ENCODE results near the gene TAS2R40. TPM values are rescaled to one million over a fixed set of nuclear protein-coding genes. Genes with fewer than 3 reads are reported as not detected.

Gene TAS2R40
- polyA plus RNA-seq, 2 of the 4 experiments (the other 2 are of a cell fraction) = not detected

- Histone ChIP-seq H3K4me1 (peaks cover 3% of the 10 kb centered on the region), H3K27ac (no peak overlapping the region), H3K9me3 (peaks cover 9% of the 10 kb centered on the region), H3K4me2 (no peak overlapping the region), H3K4me3 (no peak overlapping the region)
- TF ChIP-seq HES2 (IDR thresholded peaks at IDR 0.05) (no peak), POLR2A (IDR thresholded peaks at IDR 0.05; ENCODE audit: low read length) (no peak), EHMT2 (IDR thresholded peaks at IDR 0.05; ENCODE audit: low read depth) (no peak), FOSL2 (IDR thresholded peaks at IDR 0.05) (no peak), FOSL2 (CRISPR knock-in tag; IDR thresholded peaks at IDR 0.05) (no peak), ZFP36 (IDR thresholded peaks at IDR 0.05; ENCODE audit: borderline replicate concordance, partially characterized antibody) (no peak), MAFK (IDR thresholded peaks at IDR 0.05; ENCODE audit: partially characterized antibody) (no peak), RNF2 (IDR thresholded peaks at IDR 0.05; ENCODE audit: borderline replicate concordance, low read depth) (no peak), NFE2L2 (conservative IDR thresholded peaks at IDR 0.05; ENCODE audit: low read length) (no peak), ZSCAN20 (CRISPR knock-in tag; IDR thresholded peaks at IDR 0.05) (no peak), SREBF2 (IDR thresholded peaks at IDR 0.05) (no peak), TP53 (CRISPR knock-in tag; IDR thresholded peaks at IDR 0.05) (no peak), ESRRA (IDR thresholded peaks at IDR 0.05; ENCODE audit: borderline replicate concordance, low read length) (no peak), JUNB (IDR thresholded peaks at IDR 0.05) (no peak), CHD2 (IDR thresholded peaks at IDR 0.05; ENCODE audit: low read length, partially characterized antibody) (no peak), CBX8 (IDR thresholded peaks at IDR 0.05) (no peak), MAZ (IDR thresholded peaks at IDR 0.05; ENCODE audit: borderline replicate concordance, low read depth, low read length) (no peak), HEYL (CRISPR knock-in tag; IDR thresholded peaks at IDR 0.05) (no peak), BHLHE40 (IDR thresholded peaks at IDR 0.05; ENCODE audit: low read depth, low read length) (no peak), CEBPB (IDR thresholded peaks at IDR 0.05) (no peak)
- no peak for DNase-seq (ENCODE audit: low read depth in 1 of 2, low spot score in 1 of 2)
- FAIRE-seq = no peak
- no peak for ATAC-seq
- CTCF ChIA-PET = interaction anchor here (0.7 to 3.7 kb wide), 39 partner anchors 8 to 497 kb away, joined by 3 to 42 read pairs (median 7); partner anchors contain the start of genes GSTK1 and TAS2R40
- POLR2A ChIA-PET = interaction anchor here (1.2 to 1.4 kb wide), 2 partner anchors 48 to 140 kb away, joined by 4 read pairs; no protein-coding TSS in a partner anchor
Observed at GRCh38 chr7:143239813-143240212, 18.0 kb downstream of the TAS2R40 start.

- ChIA-PET CTCF (interaction anchor here (0.6 to 3.7 kb wide), 66 partner anchors 9 to 1383 kb away, joined by 3 to 42 read pairs (median 5); partner anchors contain the start of genes CLCN1, GSTK1, TAS2R40 and TAS2R60), POLR2A (interaction anchor here (1.0 to 1.4 kb wide), 3 partner anchors 23 to 140 kb away, joined by 3 to 4 read pairs (median 4); partner anchors contain the start of gene GSTK1)
- FAIRE-seq (no peak), DNase-seq (ENCODE audit: low read depth in 1 of 2, low spot score in 1 of 2) (peak; percentile 47 to 76), ATAC-seq (peak; percentile 84 to 96)
- 6% methylated on average over 9 of the region's 9 CpGs for WGBS (ENCODE audit: missing lambda C conversion rate)
- Histone ChIP-seq H3K27ac (no peak overlapping the region), H3K4me3 (no peak overlapping the region), H3K9me3 (peaks cover 9% of the 10 kb centered on the region), H3K4me2 (peak overlapping the region; percentile 25; the same call in 1 of the 3 replicates), H3K4me1 (peaks cover 9% of the 10 kb centered on the region)
- TF ChIP-seq ZFP36 (IDR thresholded peaks at IDR 0.05; ENCODE audit: borderline replicate concordance, partially characterized antibody) (no peak), CTCF (IDR thresholded peaks at IDR 0.05) (peak; percentile 95), RNF2 (IDR thresholded peaks at IDR 0.05; ENCODE audit: borderline replicate concordance, low read depth) (peak; percentile 45; the same call in 1 of the 2 replicates), JUN (IDR thresholded peaks at IDR 0.05) (no peak), RAD21 (conservative IDR thresholded peaks at IDR 0.05 in 1 of 2, IDR thresholded peaks at IDR 0.05 in 1 of 2) (peak; percentile 89 to 92), TP53 (CRISPR knock-in tag; IDR thresholded peaks at IDR 0.05) (no peak), PBX3 (IDR thresholded peaks at IDR 0.05) (no peak), SMC3 (IDR thresholded peaks at IDR 0.05) (peak; percentile 88), ZNF302 (CRISPR knock-in tag; IDR thresholded peaks at IDR 0.05) (no peak)
- TF ChIP-seq, protein P1, sequence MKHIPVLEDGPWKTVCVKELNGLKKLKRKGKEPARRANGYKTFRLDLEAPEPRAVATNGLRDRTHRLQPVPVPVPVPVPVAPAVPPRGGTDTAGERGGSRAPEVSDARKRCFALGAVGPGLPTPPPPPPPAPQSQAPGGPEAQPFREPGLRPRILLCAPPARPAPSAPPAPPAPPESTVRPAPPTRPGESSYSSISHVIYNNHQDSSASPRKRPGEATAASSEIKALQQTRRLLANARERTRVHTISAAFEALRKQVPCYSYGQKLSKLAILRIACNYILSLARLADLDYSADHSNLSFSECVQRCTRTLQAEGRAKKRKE (CRISPR knock-in tag; IDR thresholded peaks at IDR 0.05; ENCODE audit: low read depth) = no peak
Observed at GRCh38 chr7:143240291-143241168, 18.7 kb downstream of the TAS2R40 start.

Data from A549 (cell line).